K562 (cell line): ENCODE data around the gene RET. TPM values are rescaled to one million over a fixed set of nuclear protein-coding genes. Genes with fewer than 3 reads are reported as not detected.
A peak's percentile ranks its signal among the peaks of the same experiment; 100 is the strongest.

ENCODE experiments used
- ATAC-seq: fragments of 200-7000 bp; cut with Tn5 transposase; 3 replicates; pipeline ENCODE4 v1.9.1; 2020; ENCODE audit warnings: moderate library complexity
- BruUV-seq: library from RNA; stranded (reverse); fragments of 400-500 nt; replicated peaks from 2 replicates; lab custom pipeline; 2021; lab: Mats Ljungman, UMichigan
- CTCF ChIA-PET: fragments of 300-600 bp; formaldehyde crosslinking; extraction: SDS; loops from one replicate; lab custom pipeline; 2021; ENCODE audit warnings: low intra/inter-chr PET ratio; lab: Yijun Ruan, JAX
- POLR2A ChIA-PET: fragments of 300-600, 350-650 bp; sonication (Branson Sonifier 250); formaldehyde crosslinking; extraction: SDS; loops from one replicate; lab custom pipeline; 2021; ENCODE audit warnings: antibody characterized with exemption, inconsistent platforms; lab: Yijun Ruan, JAX
- DNase-seq, 4 experiments: peaks; one replicate each; pipeline versions ENCODE4 v3.0.0 to v3.0.0-alpha.2; 2011 to 2018; ENCODE audit warnings: low spot score in 3 of 4, mixed read lengths in 3 of 4; ENCODE audit errors: extremely low read depth in 1 of 4
- FAIRE-seq: peaks from 2 replicates; lab custom pipeline; 2011; peaks lifted over from hg19 to GRCh38; lab: Jason Lieb, UNC
- H2AFZ ChIP-seq: 2 replicates; pipeline ENCODE4 v1.6.0; 2011; ENCODE audit warnings: low read depth, low read length, control low read depth, inconsistent platforms
- H3K27ac ChIP-seq: fragments of 200-600 bp; 3 replicates; pipeline ENCODE4 v1.8.0; 2011; ENCODE audit warnings: low read depth, mild to moderate bottlenecking, control low read depth, inconsistent platforms, low read length, moderate library complexity, mixed read lengths; ENCODE audit errors: extremely low read depth
- H3K27me3 ChIP-seq, 2 experiments: fragments of 300-600 bp in 1 of 2; 2 replicates in 1 of 2; 3 replicates in 1 of 2; pipeline versions ENCODE4 v1.6.0 to v1.8.0; 2011; ENCODE audit warnings: inconsistent platforms in 2 of 2, low read length in 2 of 2, mild to moderate bottlenecking in 1 of 2, mixed read lengths in 1 of 2, moderate library complexity in 1 of 2; ENCODE audit not compliant: control insufficient read depth in 2 of 2, insufficient read depth in 2 of 2
- H3K36me3 ChIP-seq: fragments of 300-600 bp; 3 replicates; pipeline ENCODE4 v1.8.0; 2011; ENCODE audit warnings: mild to moderate bottlenecking, low read length, inconsistent platforms; ENCODE audit not compliant: control insufficient read depth, insufficient read depth
- H3K4me1 ChIP-seq, 2 experiments: fragments of 200-600 bp in 1 of 2; replicated peaks in 1 of 2; 2 replicates in 1 of 2; 3 replicates in 1 of 2; pipeline versions ENCODE4 v1.5.1 to v1.8.0; 2011; ENCODE audit warnings: inconsistent platforms in 2 of 2, low read length in 2 of 2, mild to moderate bottlenecking in 1 of 2, mixed read lengths in 1 of 2, moderate library complexity in 1 of 2; ENCODE audit not compliant: control insufficient read depth in 2 of 2, insufficient read depth in 2 of 2
- H3K4me2 ChIP-seq: 2 replicates; pipeline ENCODE4 v1.6.1; 2011; ENCODE audit warnings: low read length, control low read depth, inconsistent platforms, mixed read lengths; ENCODE audit not compliant: insufficient read depth
- H3K4me3 ChIP-seq: fragments of 200-600 bp; sonication (generic), shearing (Covaris generic); 2 replicates; pipeline ENCODE4 v1.5.1; 2016; ENCODE audit warnings: control low read depth, inconsistent platforms
- H3K79me2 ChIP-seq: fragments of 200-600 bp; 3 replicates; pipeline ENCODE4 v1.8.0; 2011; ENCODE audit warnings: low read length, inconsistent platforms; ENCODE audit not compliant: control insufficient read depth, insufficient read depth
- H3K9ac ChIP-seq, 2 experiments: 2 replicates each; pipeline versions ENCODE4 v1.6.0 to v1.6.1; 2011; ENCODE audit warnings: low read depth in 2 of 2, low read length in 2 of 2, control low read depth in 1 of 2, inconsistent platforms in 1 of 2, mild to moderate bottlenecking in 1 of 2, mixed read lengths in 1 of 2; ENCODE audit not compliant: insufficient read depth in 1 of 2
- H3K9me1 ChIP-seq: one replicate; pipeline ENCODE4 v1.6.0; 2011; ENCODE audit warnings: inconsistent platforms, mild to moderate bottlenecking, low read length, moderate library complexity; ENCODE audit not compliant: control insufficient read depth, insufficient read depth
- H3K9me3 ChIP-seq: replicated peaks from 2 replicates; pipeline ENCODE4 v1.5.1; 2011; ENCODE audit warnings: low read depth, low read length, inconsistent platforms; ENCODE audit not compliant: control insufficient read depth, insufficient read depth
- H4K20me1 ChIP-seq: replicated peaks from 2 replicates; pipeline ENCODE4 v1.6.1; 2011; ENCODE audit warnings: low read length, inconsistent platforms, mixed read lengths; ENCODE audit not compliant: control insufficient read depth, insufficient read depth
- CEBPG ChIP-seq, 3 experiments: fragments of 200-800 bp in 1 of 3; sonication (Bioruptor generic) in 1 of 3; sonication (generic) in 1 of 3; formaldehyde crosslinking in 1 of 3; IDR thresholded peaks in 2 of 3; conservative IDR thresholded peaks in 1 of 3; 2 replicates each; pipeline versions ENCODE4 v1.6.1 to v1.8.0; 2016 to 2022; ENCODE audit warnings: missing compliant biosample characterization in 2 of 3, missing genetic modification characterization in 2 of 3, mild to moderate bottlenecking in 1 of 3, missing genetic modification reagents in 1 of 3
- KLF10 ChIP-seq: fragments of 250-450 bp; sonication (Bioruptor Pico); IDR thresholded peaks from 2 replicates; pipeline ENCODE4 v1.6.1; 2021; ENCODE audit warnings: matching md5 sums
- KLF13 ChIP-seq: fragments of 450-650 bp; IDR thresholded peaks from 2 replicates; pipeline ENCODE4 v1.6.1; 2016; ENCODE audit warnings: missing genetic modification characterization, low read depth, mild to moderate bottlenecking, missing compliant biosample characterization, moderate library complexity, borderline replicate concordance
- MCM5 ChIP-seq: fragments of 450-650 bp; IDR thresholded peaks from 2 replicates; pipeline ENCODE4 v1.6.1; 2016; ENCODE audit warnings: low read depth
- SNIP1 ChIP-seq: fragments of 450-650 bp; IDR thresholded peaks from 2 replicates; pipeline ENCODE4 v1.7.1; 2017; ENCODE audit warnings: low read depth, mild to moderate bottlenecking
- SP1 ChIP-seq: sonication (generic); formaldehyde crosslinking; IDR thresholded peaks from 2 replicates; pipeline ENCODE4 v1.8.1; 2022; ENCODE audit warnings: mild to moderate bottlenecking, missing genetic modification reagents
- ZNF175 ChIP-seq: fragments of 200-800 bp; sonication (Bioruptor generic); IDR thresholded peaks from 2 replicates; pipeline ENCODE4 v1.6.1; 2016; ENCODE audit warnings: low read depth, mild to moderate bottlenecking, missing genetic modification characterization, missing compliant biosample characterization
- ZNF316 ChIP-seq: fragments of 450-650 bp; IDR thresholded peaks from 2 replicates; pipeline ENCODE4 v1.6.1; 2016
- WGBS: fragments of 100-300 bp; shearing (Covaris generic); methylation state at CpG from one replicate; pipeline ENCODE4 v1.1.6; 2016; ENCODE audit warnings: low coverage, mixed read lengths; ENCODE audit not compliant: insufficient coverage; ENCODE audit errors: missing lambda C conversion rate; 5-methylcytosine and 5-hydroxymethylcytosine counted together
- in situ Hi-C: fragments of 300-500 bp; cut with MboI; formaldehyde crosslinking; loops from 4 replicates; pipeline ENCODE4 v1.15.0; 2018; ENCODE audit warnings: inconsistent platforms, mixed read lengths
- intact Hi-C: fragments of 100-400 bp; cut with micrococcal nuclease; formaldehyde crosslinking; loops from 2 replicates; pipeline ENCODE4 v1.14.2; 2022
- polyA plus RNA-seq, 8 experiments: library from polyadenylated mRNA; depleted of rRNA in 4 of 8; stranded (reverse) in 5 of 8; unstranded in 3 of 8; fragments of >200 nt; fragmentation: Nextera tagmentation in 2 of 8; fragmentation: Illumina TruSeq in 1 of 8; extraction: Ambion mirVana in 2 of 8; extraction: Trizol in 1 of 8; gene quantifications; 2 replicates each; pipeline versions ENCODE4 v1.2.1 to v1.2.3, GENCODE V29; 2011 to 2014; ENCODE audit warnings: inconsistent platforms in 1 of 8, missing spikeins in 1 of 8
- total RNA-seq, 7 experiments: library from RNA; depleted of rRNA in 6 of 7; stranded (reverse); fragments of >200 nt in 6 of 7; fragmentation: Illumina TruSeq in 2 of 7; extraction: Trizol in 2 of 7; gene quantifications; 2 replicates each; pipeline versions ENCODE4 v1.2.1 to v1.2.3, GENCODE V29; 2011 to 2021; ENCODE audit warnings: low replicate concordance in 1 of 7
- TF ChIP-seq, protein P1 (sequence below), 2 experiments: IDR thresholded peaks; 2 replicates each; pipeline ENCODE4 v1.6.1; 2011; ENCODE audit warnings: borderline replicate concordance in 1 of 2, control low read depth in 1 of 2, low read depth in 1 of 2, low read length in 1 of 2, mild to moderate bottlenecking in 1 of 2, mixed read lengths in 1 of 2, moderate library complexity in 1 of 2; ENCODE audit not compliant: insufficient read depth in 1 of 2, insufficient read length in 1 of 2, poor library complexity in 1 of 2, severe bottlenecking in 1 of 2; ENCODE audit errors: extremely low read depth in 1 of 2
- TF ChIP-seq, protein P2 (sequence below): fragments of 450-650 bp; IDR thresholded peaks from 2 replicates; pipeline ENCODE4 v1.6.1; 2016; ENCODE audit warnings: antibody characterized with exemption
- TF ChIP-seq, protein P3 (sequence below): fragments of 250-450 bp; sonication (Bioruptor Pico); IDR thresholded peaks from 2 replicates; pipeline ENCODE4 v1.5.0; 2021; ENCODE audit warnings: mild to moderate bottlenecking, borderline replicate concordance
- TF ChIP-seq, protein P4 (sequence below): sonication (generic); IDR thresholded peaks from 2 replicates; pipeline ENCODE4 v1.6.1; 2016
- TF ChIP-seq, protein P5 (sequence below): fragments of 250-450 bp; sonication (Bioruptor Pico); IDR thresholded peaks from 2 replicates; pipeline ENCODE4 v1.9.0; 2021; ENCODE audit warnings: mild to moderate bottlenecking

Gene RET
- total and polyA plus RNA-seq, 9 of the 15 experiments (the other 6 are each of a cell fraction or from before 2014, with no cell fraction given), result 0.04 to 0.05 TPM; not detected in 7

DNA sequence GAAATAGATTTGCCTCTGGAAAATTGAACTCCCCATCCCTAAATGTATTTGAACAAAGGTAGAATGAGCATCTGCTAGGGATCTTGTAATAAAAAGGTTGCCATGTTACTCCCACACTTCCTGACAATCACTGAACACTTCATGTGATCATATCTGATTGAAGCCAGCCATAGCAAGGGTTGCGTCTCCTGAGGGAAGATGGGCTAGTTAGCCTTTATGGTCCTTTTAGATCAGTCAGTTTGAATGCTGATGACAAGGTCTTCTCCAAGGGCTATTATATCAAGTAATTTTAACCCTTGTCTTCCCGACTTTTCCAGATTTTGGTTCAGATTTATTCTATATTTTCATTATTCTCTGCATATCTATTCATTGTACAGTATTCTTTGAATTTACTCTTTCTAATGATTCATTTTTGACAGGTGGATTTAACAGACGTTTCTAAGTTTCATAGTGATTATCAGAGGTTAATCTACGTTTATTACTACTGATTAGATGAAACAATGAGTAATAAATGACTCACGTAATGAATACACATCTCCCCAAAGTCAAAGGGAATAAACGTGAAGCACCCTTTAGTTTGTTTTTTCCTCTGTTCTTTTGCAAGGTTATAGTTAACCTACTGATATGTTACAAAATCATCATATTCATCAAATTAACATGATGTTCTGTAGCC is 89.5 kb downstream of the RET start:
- H3K9me1 ChIP-seq, result no peaks in the 10 kb centered on the region
- DNase-seq, result no peak
- no peak overlapping the region for H3K4me2 ChIP-seq
- no peaks in the 10 kb centered on the region for H4K20me1 ChIP-seq
- H2AFZ ChIP-seq, result no peak overlapping the region
- FAIRE-seq, result peak; percentile 15
- in situ Hi-C loops, result no loop called here
- H3K9me3 ChIP-seq, result no peaks in the 10 kb centered on the region
- no peaks in the 10 kb centered on the region for H3K4me1 ChIP-seq
- H3K4me3 ChIP-seq, result no peak overlapping the region
- CTCF ChIA-PET, result no interaction called here
- no peaks in the 10 kb centered on the region for H3K27me3 ChIP-seq
- no peaks in the 10 kb centered on the region for H3K79me2 ChIP-seq
- H3K27ac ChIP-seq, result no peak overlapping the region
- BruUV-seq, result no TSS peak
- H3K9ac ChIP-seq, result no peak overlapping the region
- WGBS, result 40% methylated on average over 6 of the region's 6 CpGs
- no peaks in the 10 kb centered on the region for H3K36me3 ChIP-seq
- no peak for ATAC-seq
- intact Hi-C loops, result no loop called here
- POLR2A ChIA-PET, result interaction anchor here (1.2 to 1.4 kb wide), 3 partner anchors 8 to 40 kb away, joined by 3 to 6 read pairs (median 4); no protein-coding TSS in a partner anchor
- TF ChIP-seq CEBPG (CRISPR knock-in tag; IDR thresholded peaks at IDR 0.05) (no peak), CEBPG (tag; conservative IDR thresholded peaks at IDR 0.05 in 1 of 2, IDR thresholded peaks at IDR 0.05 in 1 of 2) (no peak), KLF13 (tag) (no peak), SP1 (no peak), ZNF175 (CRISPR knock-in tag) (no peak), KLF10 (CRISPR knock-in tag) (no peak), MCM5 (no peak), SNIP1 (no peak), ZNF316 (no peak)
- TF ChIP-seq, protein P1, sequence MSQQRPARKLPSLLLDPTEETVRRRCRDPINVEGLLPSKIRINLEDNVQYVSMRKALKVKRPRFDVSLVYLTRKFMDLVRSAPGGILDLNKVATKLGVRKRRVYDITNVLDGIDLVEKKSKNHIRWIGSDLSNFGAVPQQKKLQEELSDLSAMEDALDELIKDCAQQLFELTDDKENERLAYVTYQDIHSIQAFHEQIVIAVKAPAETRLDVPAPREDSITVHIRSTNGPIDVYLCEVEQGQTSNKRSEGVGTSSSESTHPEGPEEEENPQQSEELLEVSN (IDR thresholded peaks at IDR 0.05; ENCODE audit: borderline replicate concordance in 1 of 2, extremely low read depth in 1 of 2, insufficient read depth in 1 of 2, insufficient read length in 1 of 2, low read depth in 1 of 2, low read length in 1 of 2, poor library complexity in 1 of 2, severe bottlenecking in 1 of 2), result no peak
- TF ChIP-seq, protein P2, sequence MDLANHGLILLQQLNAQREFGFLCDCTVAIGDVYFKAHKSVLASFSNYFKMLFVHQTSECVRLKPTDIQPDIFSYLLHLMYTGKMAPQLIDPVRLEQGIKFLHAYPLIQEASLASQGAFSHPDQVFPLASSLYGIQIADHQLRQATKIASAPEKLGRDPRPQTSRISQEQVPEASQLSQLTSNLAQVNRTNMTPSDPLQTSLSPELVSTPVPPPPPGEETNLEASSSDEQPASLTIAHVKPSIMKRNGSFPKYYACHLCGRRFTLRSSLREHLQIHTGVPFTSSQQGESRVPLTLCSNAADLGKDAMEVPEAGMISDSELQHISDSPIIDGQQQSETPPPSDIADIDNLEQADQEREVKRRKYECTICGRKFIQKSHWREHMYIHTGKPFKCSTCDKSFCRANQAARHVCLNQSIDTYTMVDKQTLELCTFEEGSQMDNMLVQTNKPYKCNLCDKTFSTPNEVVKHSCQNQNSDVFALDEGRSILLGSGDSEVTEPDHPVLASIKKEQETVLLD, result no peak
- TF ChIP-seq, protein P3, sequence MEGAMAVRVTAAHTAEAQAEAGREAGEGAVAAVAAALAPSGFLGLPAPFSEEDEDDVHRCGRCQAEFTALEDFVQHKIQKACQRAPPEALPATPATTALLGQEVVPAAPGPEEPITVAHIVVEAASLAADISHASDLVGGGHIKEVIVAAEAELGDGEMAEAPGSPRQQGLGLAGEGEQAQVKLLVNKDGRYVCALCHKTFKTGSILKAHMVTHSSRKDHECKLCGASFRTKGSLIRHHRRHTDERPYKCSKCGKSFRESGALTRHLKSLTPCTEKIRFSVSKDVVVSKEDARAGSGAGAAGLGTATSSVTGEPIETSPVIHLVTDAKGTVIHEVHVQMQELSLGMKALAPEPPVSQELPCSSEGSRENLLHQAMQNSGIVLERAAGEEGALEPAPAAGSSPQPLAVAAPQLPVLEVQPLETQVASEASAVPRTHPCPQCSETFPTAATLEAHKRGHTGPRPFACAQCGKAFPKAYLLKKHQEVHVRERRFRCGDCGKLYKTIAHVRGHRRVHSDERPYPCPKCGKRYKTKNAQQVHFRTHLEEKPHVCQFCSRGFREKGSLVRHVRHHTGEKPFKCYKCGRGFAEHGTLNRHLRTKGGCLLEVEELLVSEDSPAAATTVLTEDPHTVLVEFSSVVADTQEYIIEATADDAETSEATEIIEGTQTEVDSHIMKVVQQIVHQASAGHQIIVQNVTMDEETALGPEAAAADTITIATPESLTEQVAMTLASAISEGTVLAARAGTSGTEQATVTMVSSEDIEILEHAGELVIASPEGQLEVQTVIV (CRISPR knock-in tag), result no peak
- TF ChIP-seq, protein P4, sequence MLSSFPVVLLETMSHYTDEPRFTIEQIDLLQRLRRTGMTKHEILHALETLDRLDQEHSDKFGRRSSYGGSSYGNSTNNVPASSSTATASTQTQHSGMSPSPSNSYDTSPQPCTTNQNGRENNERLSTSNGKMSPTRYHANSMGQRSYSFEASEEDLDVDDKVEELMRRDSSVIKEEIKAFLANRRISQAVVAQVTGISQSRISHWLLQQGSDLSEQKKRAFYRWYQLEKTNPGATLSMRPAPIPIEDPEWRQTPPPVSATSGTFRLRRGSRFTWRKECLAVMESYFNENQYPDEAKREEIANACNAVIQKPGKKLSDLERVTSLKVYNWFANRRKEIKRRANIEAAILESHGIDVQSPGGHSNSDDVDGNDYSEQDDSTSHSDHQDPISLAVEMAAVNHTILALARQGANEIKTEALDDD, result no peak
- TF ChIP-seq, protein P5, sequence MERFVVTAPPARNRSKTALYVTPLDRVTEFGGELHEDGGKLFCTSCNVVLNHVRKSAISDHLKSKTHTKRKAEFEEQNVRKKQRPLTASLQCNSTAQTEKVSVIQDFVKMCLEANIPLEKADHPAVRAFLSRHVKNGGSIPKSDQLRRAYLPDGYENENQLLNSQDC (CRISPR knock-in tag), result no peak
